Stimulated activated naive CD8-positive, alpha-beta T cell treated with anti-CD3 and anti-CD28 coated beads, Interleukin-15, Interleukin-2, amounts not matched to agents 100 ng/mL and 50 ng/mL, for 24 hours (primary cell): Measurements from ENCODE around the gene GALNT12.

Source experiments
- H3K27ac Mint-ChIP-seq: one replicate; pipeline ENCODE4 v1.8.0; 2021; ENCODE audit warnings: mild to moderate bottlenecking, mixed read lengths
- H3K27me3 Mint-ChIP-seq: one replicate; pipeline ENCODE4 v1.8.0; 2021; ENCODE audit warnings: mixed read lengths
- H3K36me3 Mint-ChIP-seq: one replicate; pipeline ENCODE4 v1.8.0; 2021; ENCODE audit warnings: low read depth, mixed read lengths
- H3K4me1 Mint-ChIP-seq: one replicate; pipeline ENCODE4 v1.8.0; 2021; ENCODE audit warnings: low read depth, mixed read lengths
- H3K4me3 Mint-ChIP-seq: one replicate; pipeline ENCODE4 v1.8.0; 2021; ENCODE audit warnings: mild to moderate bottlenecking, mixed read lengths
- H3K9me3 Mint-ChIP-seq: one replicate; pipeline ENCODE4 v1.8.0; 2021; ENCODE audit warnings: mixed read lengths

GALNT12 gene

GRCh38 chr9:98865284-98865875 is 57.9 kb downstream of the GALNT12 start:
- no peaks in the 10 kb centered on the region for H3K9me3 Mint-ChIP-seq
- H3K4me3 Mint-ChIP-seq, result no peak overlapping the region
- no peak overlapping the region for H3K27ac Mint-ChIP-seq
- no peaks in the 10 kb centered on the region for H3K36me3 Mint-ChIP-seq
- peaks cover 3% of the 10 kb centered on the region for H3K27me3 Mint-ChIP-seq
- H3K4me1 Mint-ChIP-seq, result no peaks in the 10 kb centered on the region

- no peak overlapping the region for H3K4me3 Mint-ChIP-seq
- no peaks in the 10 kb centered on the region for H3K36me3 Mint-ChIP-seq
- no peak overlapping the region for H3K27ac Mint-ChIP-seq
- no peaks in the 10 kb centered on the region for H3K9me3 Mint-ChIP-seq
- no peaks in the 10 kb centered on the region for H3K4me1 Mint-ChIP-seq
- peaks cover 3% of the 10 kb centered on the region for H3K27me3 Mint-ChIP-seq
Measured at GRCh38 chr9:98866435-98867102, 59.1 kb downstream of the GALNT12 start.

- no peak overlapping the region for H3K27ac Mint-ChIP-seq
- H3K4me3 Mint-ChIP-seq, result no peak overlapping the region
- no peaks in the 10 kb centered on the region for H3K4me1 Mint-ChIP-seq
- H3K9me3 Mint-ChIP-seq, result no peaks in the 10 kb centered on the region
- peaks cover 3% of the 10 kb centered on the region for H3K27me3 Mint-ChIP-seq
- no peaks in the 10 kb centered on the region for H3K36me3 Mint-ChIP-seq
Measured at GRCh38 chr9:98867103-98867428, 59.6 kb downstream of the GALNT12 start.

- Mint-ChIP-seq H3K9me3 (no peaks in the 10 kb centered on the region), H3K36me3 (no peaks in the 10 kb centered on the region), H3K27me3 (peaks cover 3% of the 10 kb centered on the region), H3K4me3 (no peak overlapping the region), H3K27ac (no peak overlapping the region), H3K4me1 (no peaks in the 10 kb centered on the region)
Measured at GRCh38 chr9:98867429-98868168, 60.1 kb downstream of the GALNT12 start.

- Mint-ChIP-seq H3K27me3 (no peaks in the 10 kb centered on the region), H3K27ac (no peak overlapping the region), H3K4me1 (no peaks in the 10 kb centered on the region), H3K36me3 (no peaks in the 10 kb centered on the region), H3K4me3 (no peak overlapping the region), H3K9me3 (no peaks in the 10 kb centered on the region)
Measured at GRCh38 chr9:98869078-98869745, 61.7 kb downstream of the GALNT12 start.

GRCh38 chr9:98869866-98870265 is 62.4 kb downstream of the GALNT12 start:
- H3K4me1 Mint-ChIP-seq, result no peaks in the 10 kb centered on the region
- no peak overlapping the region for H3K27ac Mint-ChIP-seq
- no peaks in the 10 kb centered on the region for H3K27me3 Mint-ChIP-seq
- no peaks in the 10 kb centered on the region for H3K36me3 Mint-ChIP-seq
- no peaks in the 10 kb centered on the region for H3K9me3 Mint-ChIP-seq
- H3K4me3 Mint-ChIP-seq, result no peak overlapping the region

- no peaks in the 10 kb centered on the region for H3K4me1 Mint-ChIP-seq
- H3K9me3 Mint-ChIP-seq, result no peaks in the 10 kb centered on the region
- H3K27ac Mint-ChIP-seq, result no peak overlapping the region
- H3K27me3 Mint-ChIP-seq, result no peaks in the 10 kb centered on the region
- no peak overlapping the region for H3K4me3 Mint-ChIP-seq
- no peaks in the 10 kb centered on the region for H3K36me3 Mint-ChIP-seq
Measured at GRCh38 chr9:98870782-98871557, 63.5 kb downstream of the GALNT12 start.

GRCh38 chr9:98871558-98872065 is 64.1 kb downstream of the GALNT12 start:
- Mint-ChIP-seq H3K36me3 (no peaks in the 10 kb centered on the region), H3K27ac (no peak overlapping the region), H3K27me3 (no peaks in the 10 kb centered on the region), H3K4me3 (no peak overlapping the region), H3K4me1 (no peaks in the 10 kb centered on the region), H3K9me3 (no peaks in the 10 kb centered on the region)

GRCh38 chr9:98873526-98873925 is 66.1 kb downstream of the GALNT12 start:
- H3K27ac Mint-ChIP-seq, result no peak overlapping the region
- no peaks in the 10 kb centered on the region for H3K27me3 Mint-ChIP-seq
- no peaks in the 10 kb centered on the region for H3K4me1 Mint-ChIP-seq
- H3K9me3 Mint-ChIP-seq, result no peaks in the 10 kb centered on the region
- no peak overlapping the region for H3K4me3 Mint-ChIP-seq
- no peaks in the 10 kb centered on the region for H3K36me3 Mint-ChIP-seq

GRCh38 chr9:98873951-98874371 is 66.5 kb downstream of the GALNT12 start:
- H3K27ac Mint-ChIP-seq, result no peak overlapping the region
- H3K4me3 Mint-ChIP-seq, result no peak overlapping the region
- no peaks in the 10 kb centered on the region for H3K36me3 Mint-ChIP-seq
- no peaks in the 10 kb centered on the region for H3K27me3 Mint-ChIP-seq
- H3K4me1 Mint-ChIP-seq, result no peaks in the 10 kb centered on the region
- no peaks in the 10 kb centered on the region for H3K9me3 Mint-ChIP-seq

GRCh38 chr9:98874721-98875255 is 67.3 kb downstream of the GALNT12 start:
- Mint-ChIP-seq H3K27me3 (no peaks in the 10 kb centered on the region), H3K4me3 (no peak overlapping the region), H3K4me1 (no peaks in the 10 kb centered on the region), H3K9me3 (no peaks in the 10 kb centered on the region), H3K36me3 (no peaks in the 10 kb centered on the region), H3K27ac (no peak overlapping the region)

GRCh38 chr9:98875536-98875935 is 68.1 kb downstream of the GALNT12 start:
- H3K27ac Mint-ChIP-seq, result no peak overlapping the region
- no peaks in the 10 kb centered on the region for H3K9me3 Mint-ChIP-seq
- no peak overlapping the region for H3K4me3 Mint-ChIP-seq
- H3K4me1 Mint-ChIP-seq, result no peaks in the 10 kb centered on the region
- H3K27me3 Mint-ChIP-seq, result no peaks in the 10 kb centered on the region
- no peaks in the 10 kb centered on the region for H3K36me3 Mint-ChIP-seq

- Mint-ChIP-seq H3K27me3 (peaks cover 4% of the 10 kb centered on the region), H3K4me1 (no peaks in the 10 kb centered on the region), H3K36me3 (no peaks in the 10 kb centered on the region), H3K27ac (no peak overlapping the region), H3K4me3 (no peak overlapping the region), H3K9me3 (no peaks in the 10 kb centered on the region)
Measured at GRCh38 chr9:98877311-98877710, 69.8 kb downstream of the GALNT12 start.
